Suprapubic skin (tissue), 4 donors: Measurements from ENCODE around the gene GSTM4. TPM values are rescaled to one million over a fixed set of nuclear protein-coding genes. Genes with fewer than 3 reads are reported as not detected.
A peak's percentile ranks its signal among the peaks of the same experiment; 100 is the strongest.

Source experiments
- DNase-seq, 2 donors: peaks; one replicate each; pipeline ENCODE4 v3.0.0-alpha.2; 2019; ENCODE audit warnings: low spot score in 2 of 2
- H3K27ac ChIP-seq: fragments of 200-600 bp; sonication (generic); one replicate; pipeline ENCODE4 v1.5.1; 2019
- H3K27me3 ChIP-seq: fragments of 200-600 bp; sonication (generic); one replicate; pipeline ENCODE4 v1.5.1; 2019
- H3K36me3 ChIP-seq: fragments of 200-600 bp; sonication (generic); one replicate; pipeline ENCODE4 v1.5.1; 2019
- H3K4me1 ChIP-seq: fragments of 200-600 bp; sonication (generic); one replicate; pipeline ENCODE4 v1.5.1; 2019
- H3K4me3 ChIP-seq: fragments of 200-600 bp; sonication (generic); one replicate; pipeline ENCODE4 v1.5.1; 2019; ENCODE audit warnings: mild to moderate bottlenecking
- H3K9me3 ChIP-seq: fragments of 200-600 bp; sonication (generic); one replicate; pipeline ENCODE4 v1.5.1; 2019
- CTCF ChIP-seq, 2 donors: fragments of 200-600 bp in 1 of 2; fragments of 450-650 bp in 1 of 2; sonication (generic) in 1 of 2; IDR thresholded peaks; one replicate each; pipeline ENCODE4 v1.5.1; 2016 to 2019; ENCODE audit warnings: antibody characterized with exemption in 2 of 2, mild to moderate bottlenecking in 1 of 2, moderate library complexity in 1 of 2
- EP300 ChIP-seq: sonication (generic); formaldehyde crosslinking; IDR thresholded peaks from one replicate; pipeline ENCODE4 v1.6.1; 2017; ENCODE audit warnings: antibody characterized with exemption
- POLR2A ChIP-seq, 2 donors: fragments of 450-650 bp; IDR thresholded peaks; one replicate each; pipeline ENCODE4 v1.6.1; 2017; ENCODE audit warnings: antibody characterized with exemption in 2 of 2, mild to moderate bottlenecking in 2 of 2, moderate library complexity in 2 of 2
- POLR2AphosphoS5 ChIP-seq, 3 donors: sonication (generic); formaldehyde crosslinking; IDR thresholded peaks; one replicate each; pipeline ENCODE4 v1.6.1; 2017; ENCODE audit warnings: antibody characterized with exemption in 3 of 3
- WGBS: methylation state at CpG from one replicate; pipeline ENCODE4 v1.1.5; 2018; 5-methylcytosine and 5-hydroxymethylcytosine counted together
- total RNA-seq, 4 donors: library from RNA; depleted of rRNA; stranded (reverse); fragments of >200 nt; gene quantifications; one replicate each; pipeline ENCODE4 v1.1.0, GENCODE V29; 2016

Gene GSTM4
- total RNA-seq, 4 donors from 2014 or later = 18.7 to 41.1 (median 32.3) TPM

GRCh38 chr1:109615879-109616278 is 40.0 kb upstream of the GSTM4 start:
- no peak for DNase-seq
- Histone ChIP-seq H3K27ac (no peak overlapping the region), H3K4me3 (no peak overlapping the region), H3K9me3 (no peaks in the 10 kb centered on the region), H3K36me3 (no peaks in the 10 kb centered on the region), H3K27me3 (no peaks in the 10 kb centered on the region), H3K4me1 (peaks cover 17% of the 10 kb centered on the region)
- TF ChIP-seq EP300 (no peak), POLR2AphosphoS5 (IDR thresholded peaks at IDR 0.05) (no peak), POLR2A (IDR thresholded peaks at IDR 0.05) (no peak), CTCF (IDR thresholded peaks at IDR 0.05) (no peak)
- WGBS = 67% methylated on average over 3 of the region's 3 CpGs

GRCh38 chr1:109616391-109616790 is 39.5 kb upstream of the GSTM4 start:
- Histone ChIP-seq H3K9me3 (no peaks in the 10 kb centered on the region), H3K36me3 (no peaks in the 10 kb centered on the region), H3K27me3 (no peaks in the 10 kb centered on the region), H3K4me1 (peaks cover 22% of the 10 kb centered on the region), H3K27ac (no peak overlapping the region), H3K4me3 (no peak overlapping the region)
- WGBS = 73% methylated on average over 3 of the region's 3 CpGs
- DNase-seq = no peak
- TF ChIP-seq POLR2A (IDR thresholded peaks at IDR 0.05) (no peak), POLR2AphosphoS5 (IDR thresholded peaks at IDR 0.05) (no peak), CTCF (IDR thresholded peaks at IDR 0.05) (no peak), EP300 (no peak)

- no peak for TF ChIP-seq EP300
- TF ChIP-seq POLR2A (IDR thresholded peaks at IDR 0.05) = no peak
- no peak for TF ChIP-seq POLR2AphosphoS5 (IDR thresholded peaks at IDR 0.05)
- no peak for TF ChIP-seq CTCF (IDR thresholded peaks at IDR 0.05)
- Histone ChIP-seq H3K27me3 (no peaks in the 10 kb centered on the region), H3K4me3 (no peak overlapping the region), H3K36me3 (no peaks in the 10 kb centered on the region), H3K9me3 (no peaks in the 10 kb centered on the region), H3K4me1 (peaks cover 32% of the 10 kb centered on the region), H3K27ac (peak overlapping the region; percentile 1)
- DNase-seq = no peak
- 41% methylated on average over 3 of the region's 3 CpGs for WGBS
These were observed 38.6 kb upstream of the GSTM4 start for GRCh38 chr1:109617291-109617801.

GRCh38 chr1:109618661-109619575 is 37.0 kb upstream of the GSTM4 start:
- Histone ChIP-seq H3K27ac (peak overlapping the region; percentile 84), H3K4me1 (peaks cover 47% of the 10 kb centered on the region), H3K9me3 (no peaks in the 10 kb centered on the region), H3K36me3 (no peaks in the 10 kb centered on the region), H3K4me3 (peak overlapping the region; percentile 76), H3K27me3 (no peaks in the 10 kb centered on the region)
- no peak for DNase-seq
- TF ChIP-seq CTCF (IDR thresholded peaks at IDR 0.05) (no peak), EP300 (no peak), POLR2AphosphoS5 (IDR thresholded peaks at IDR 0.05) (no peak), POLR2A (IDR thresholded peaks at IDR 0.05) (no peak)
- WGBS = 42% methylated on average over 9 of the region's 9 CpGs
